ENCODE data around the gene HEATR3. TPM values are rescaled to one million over a fixed set of nuclear protein-coding genes. Genes with fewer than 3 reads are reported as not detected.

The HEATR3 gene
- total and polyA plus RNA-seq, 2 of the 13 experiments (the other 11 are each of a cell fraction or from before 2014, with no cell fraction given) = 22.4 to 52.4 TPM

- TF ChIP-seq ZNF512 (CRISPR knock-in tag; IDR thresholded peaks at IDR 0.05) = no peak
- TF ChIP-seq ZNF296 (CRISPR knock-in tag; conservative IDR thresholded peaks at IDR 0.05) = no peak
- no peak; the same call in 1 of the 2 replicates for TF ChIP-seq MEF2D (CRISPR knock-in tag; IDR thresholded peaks at IDR 0.05)
- TF ChIP-seq HOXA7 (CRISPR knock-in tag; IDR thresholded peaks at IDR 0.05) = no peak
- TF ChIP-seq ZNF251 (CRISPR knock-in tag; IDR thresholded peaks at IDR 0.05) = no peak
- TF ChIP-seq TAF15 (IDR thresholded peaks at IDR 0.05; ENCODE audit: low read depth, low read length, poor library complexity, severe bottlenecking) = no peak
- TF ChIP-seq ZNF10 (CRISPR knock-in tag; IDR thresholded peaks at IDR 0.05; ENCODE audit: borderline replicate concordance, low read depth) = no peak
- TF ChIP-seq GMEB2 (CRISPR knock-in tag; IDR thresholded peaks at IDR 0.05; ENCODE audit: low read depth) = no peak
- TF ChIP-seq MYNN (CRISPR knock-in tag; IDR thresholded peaks at IDR 0.05; ENCODE audit: low read depth) = peak; percentile 70
- no peak for TF ChIP-seq CBX2 (IDR thresholded peaks at IDR 0.05; ENCODE audit: low read depth, low read length)
- no peak for TF ChIP-seq CBX2 (CRISPR knock-in tag; IDR thresholded peaks at IDR 0.05; ENCODE audit: low read depth)
- TF ChIP-seq HMG20B (CRISPR knock-in tag; conservative IDR thresholded peaks at IDR 0.05) = peak; percentile 13; the same call in 1 of the 2 replicates
- peak; percentile 79 for TF ChIP-seq ZNF563 (CRISPR knock-in tag; IDR thresholded peaks at IDR 0.05)
- peak; percentile 96 for TF ChIP-seq ZNF83 (CRISPR knock-in tag; IDR thresholded peaks at IDR 0.05; ENCODE audit: borderline replicate concordance)
- TF ChIP-seq ZNF343 (CRISPR knock-in tag; IDR thresholded peaks at IDR 0.05) = no peak
- TF ChIP-seq NR1H2 (CRISPR knock-in tag; IDR thresholded peaks at IDR 0.05; ENCODE audit: borderline replicate concordance, low read depth) = peak; percentile 56; the same call in 1 of the 2 replicates
- TF ChIP-seq ZBTB34 (CRISPR knock-in tag; IDR thresholded peaks at IDR 0.05) = no peak
- peak; percentile 70; the same call in 1 of the 2 replicates for TF ChIP-seq ZNF205 (CRISPR knock-in tag; IDR thresholded peaks at IDR 0.05)
- TF ChIP-seq TEF (CRISPR knock-in tag; IDR thresholded peaks at IDR 0.05) = peak; percentile 42; the same call in 1 of the 2 replicates
- no peak for TF ChIP-seq TBX3 (IDR thresholded peaks at IDR 0.05; ENCODE audit: borderline replicate concordance)
- no peak; the same call in 1 of the 2 replicates for TF ChIP-seq ZSCAN20 (CRISPR knock-in tag; IDR thresholded peaks at IDR 0.05; ENCODE audit: borderline replicate concordance)
- TF ChIP-seq PHB2 (IDR thresholded peaks at IDR 0.05; ENCODE audit: partially characterized antibody) = no peak
- no peak for TF ChIP-seq U2AF1 (optimal IDR thresholded peaks at IDR 0.05; ENCODE audit: low read depth, low read length)
- TF ChIP-seq DMAP1 (CRISPR knock-in tag; IDR thresholded peaks at IDR 0.05) = peak; percentile 98
- 0 out of 2 replicates have a peak, but pooled peaks have one; percentile 42 for TF ChIP-seq FLYWCH1 (CRISPR knock-in tag; IDR thresholded peaks at IDR 0.05)
- TF ChIP-seq RAD51 (IDR thresholded peaks at IDR 0.05; ENCODE audit: borderline replicate concordance) = no peak
Measured at GRCh38 chr16:50065624-50066481, at the start of gene HEATR3 (continued).

Data from HepG2 (cell line).